Testis (tissue), 2 donors: ENCODE results near the gene FAF1.

ENCODE experiments used
- POLR2A ChIP-seq: fragments of 450-650 bp; IDR thresholded peaks from one replicate; pipeline ENCODE4 v1.6.1; 2017; ENCODE audit warnings: antibody characterized with exemption, mild to moderate bottlenecking, moderate library complexity
- TF ChIP-seq, protein P1 (sequence below), 3 experiments: fragments of 450-650 bp in 2 of 3; fragments of 200-600 bp in 1 of 3; sonication (generic) in 1 of 3; IDR thresholded peaks; one replicate each; pipeline ENCODE4 v1.5.1; 2016 to 2019; ENCODE audit warnings: antibody characterized with exemption in 3 of 3, mild to moderate bottlenecking in 2 of 3, moderate library complexity in 1 of 3

- TF ChIP-seq, protein P1, sequence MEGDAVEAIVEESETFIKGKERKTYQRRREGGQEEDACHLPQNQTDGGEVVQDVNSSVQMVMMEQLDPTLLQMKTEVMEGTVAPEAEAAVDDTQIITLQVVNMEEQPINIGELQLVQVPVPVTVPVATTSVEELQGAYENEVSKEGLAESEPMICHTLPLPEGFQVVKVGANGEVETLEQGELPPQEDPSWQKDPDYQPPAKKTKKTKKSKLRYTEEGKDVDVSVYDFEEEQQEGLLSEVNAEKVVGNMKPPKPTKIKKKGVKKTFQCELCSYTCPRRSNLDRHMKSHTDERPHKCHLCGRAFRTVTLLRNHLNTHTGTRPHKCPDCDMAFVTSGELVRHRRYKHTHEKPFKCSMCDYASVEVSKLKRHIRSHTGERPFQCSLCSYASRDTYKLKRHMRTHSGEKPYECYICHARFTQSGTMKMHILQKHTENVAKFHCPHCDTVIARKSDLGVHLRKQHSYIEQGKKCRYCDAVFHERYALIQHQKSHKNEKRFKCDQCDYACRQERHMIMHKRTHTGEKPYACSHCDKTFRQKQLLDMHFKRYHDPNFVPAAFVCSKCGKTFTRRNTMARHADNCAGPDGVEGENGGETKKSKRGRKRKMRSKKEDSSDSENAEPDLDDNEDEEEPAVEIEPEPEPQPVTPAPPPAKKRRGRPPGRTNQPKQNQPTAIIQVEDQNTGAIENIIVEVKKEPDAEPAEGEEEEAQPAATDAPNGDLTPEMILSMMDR (IDR thresholded peaks at IDR 0.05), result no peak
- TF ChIP-seq POLR2A, result no peak
These were observed 34.9 kb upstream of the FAF1 start for GRCh38 chr1:50994997-50995396.
